Inferior parietal cortex (tissue), 1 donor: ENCODE results near the gene TFPI2.

Experiments
- DNase-seq: peaks from one replicate; pipeline ENCODE4 v3.0.0-alpha.2; 2016; ENCODE audit errors: extremely low spot score

Gene TFPI2

DNA sequence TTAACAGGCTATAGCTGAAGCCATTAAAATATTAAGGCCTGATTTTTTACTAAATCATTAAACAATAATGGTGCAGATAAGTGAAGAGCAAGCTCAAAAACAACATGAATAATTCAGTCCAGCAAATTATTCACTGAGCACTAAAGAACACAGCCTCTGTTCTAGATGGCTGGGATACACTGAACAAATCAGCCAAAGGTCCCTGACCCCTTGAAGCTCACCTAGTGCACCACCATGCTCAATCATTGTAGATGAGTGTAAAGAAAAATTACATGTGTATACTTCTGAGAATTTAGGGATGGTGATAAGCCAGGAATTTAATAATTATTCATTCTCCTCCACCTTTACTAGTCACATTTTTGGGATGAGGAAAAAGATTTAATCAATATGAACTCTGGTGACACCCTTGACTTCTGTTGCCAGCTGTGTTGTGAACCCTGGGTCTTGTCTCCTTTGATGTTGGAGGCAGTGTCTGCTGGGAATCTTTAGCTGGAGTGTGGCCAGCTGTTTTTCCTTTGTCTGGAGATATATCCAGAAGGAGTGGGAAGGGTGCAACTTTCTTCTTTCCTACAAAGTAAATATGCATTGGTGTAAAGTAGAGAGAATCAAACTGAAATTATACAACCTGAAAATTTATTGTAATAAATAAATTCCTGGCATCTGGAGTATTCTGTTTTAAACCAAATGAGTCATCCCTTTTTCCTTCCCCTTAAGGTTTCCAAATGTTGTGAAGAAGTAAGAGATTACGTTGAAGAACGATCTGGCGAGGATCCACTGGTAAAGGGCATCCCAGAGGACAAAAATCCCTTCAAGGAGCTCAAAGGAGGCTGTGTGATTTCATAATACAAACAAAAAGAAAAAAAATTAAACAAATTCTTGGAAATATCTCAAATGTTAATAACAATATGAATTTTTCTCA lies 19.8 kb upstream of the TFPI2 start:
- DNase-seq, result no peak

GRCh38 chr7:93906267-93906666 lies 15.7 kb upstream of the TFPI2 start, which contains the start of gene GNGT1:
GNGT1 (plus strand) TSS chr7:93906567; CDS start chr7:93906747, 180 bp downstream.
- no peak for DNase-seq

DNA sequence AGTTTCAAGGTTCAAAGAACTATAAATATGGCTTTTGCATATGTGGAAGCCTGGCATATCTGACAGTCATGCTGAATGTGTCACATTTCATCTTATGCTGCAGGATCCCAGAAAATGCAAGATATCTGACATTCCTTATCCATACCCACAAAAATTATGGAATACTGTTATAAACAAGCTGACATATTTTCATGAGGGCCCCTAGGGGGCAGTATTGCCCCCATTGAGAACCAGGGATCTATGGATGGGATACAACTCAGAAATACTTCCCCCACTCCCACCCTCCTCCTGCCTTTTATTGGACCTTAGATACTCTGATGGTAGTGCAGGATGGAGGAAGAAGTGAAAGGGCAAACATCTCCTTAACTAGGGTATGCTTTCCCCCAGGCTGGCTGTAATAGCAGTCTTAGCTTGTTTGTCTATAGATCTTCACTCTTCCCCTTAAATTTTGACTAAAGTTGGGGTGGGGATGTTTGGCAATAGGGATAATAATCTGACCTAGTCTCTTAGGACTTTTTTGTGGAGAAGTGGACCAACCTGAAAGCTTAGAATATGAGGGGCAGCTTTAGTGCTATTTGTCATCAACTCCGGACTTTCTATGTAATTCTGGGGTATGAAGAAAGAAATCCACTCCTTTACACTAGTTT lies 12.3 kb upstream of the TFPI2 start:
- no peak for DNase-seq

DNA sequence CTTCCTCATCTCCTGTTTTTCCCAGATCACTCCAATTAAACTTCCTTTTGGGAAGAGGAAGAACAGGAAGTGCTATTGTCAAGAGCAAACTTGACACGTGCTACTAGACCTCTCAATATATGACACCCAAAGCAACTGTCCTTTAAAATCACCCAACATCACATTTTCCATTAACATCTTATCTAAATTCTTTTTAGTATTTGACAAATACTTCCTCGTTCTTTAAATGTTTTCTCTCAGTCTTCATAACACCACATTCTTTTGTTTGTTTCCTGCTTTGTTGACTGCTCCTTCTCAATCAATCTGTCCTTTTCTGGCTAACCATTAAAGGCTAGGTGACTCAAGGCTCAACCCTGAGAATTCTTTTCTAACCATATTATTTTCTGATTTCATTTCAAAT lies 7.1 kb upstream of the TFPI2 start:
- no peak for DNase-seq

DNA sequence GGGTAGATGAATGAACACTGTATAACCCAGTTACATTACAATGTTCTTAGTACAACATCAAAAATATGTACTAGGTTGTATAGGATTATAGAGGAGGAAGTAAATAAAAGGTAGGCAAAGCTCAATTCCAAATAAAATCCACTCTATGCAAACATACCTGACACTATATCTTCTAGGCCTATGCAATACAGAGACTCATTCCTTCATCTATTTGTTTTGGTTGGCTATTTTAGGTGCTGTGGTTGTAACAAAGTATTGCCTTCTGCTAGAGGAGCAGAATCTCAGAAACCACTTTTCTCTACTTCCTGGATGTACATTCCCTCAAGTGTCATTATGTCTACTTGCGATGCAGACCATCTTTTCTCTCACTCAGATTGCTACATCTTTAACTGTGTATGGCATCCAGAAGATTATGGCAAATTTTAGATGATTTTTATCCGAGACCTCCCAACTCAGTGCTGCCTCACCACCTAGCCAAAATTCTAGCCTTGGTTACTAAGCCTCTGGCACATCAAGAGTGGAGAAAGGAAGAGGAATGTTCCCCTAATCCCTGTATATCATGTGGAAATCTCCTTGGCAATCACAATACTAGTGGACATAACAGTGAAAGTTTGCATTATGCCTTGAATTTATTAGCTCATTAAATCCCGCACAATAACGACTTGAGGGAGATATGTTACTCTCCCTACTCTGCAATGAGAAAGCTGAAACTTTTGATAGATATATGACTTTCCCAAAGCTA lies 5.5 kb upstream of the TFPI2 start:
- DNase-seq, result no peak

DNA sequence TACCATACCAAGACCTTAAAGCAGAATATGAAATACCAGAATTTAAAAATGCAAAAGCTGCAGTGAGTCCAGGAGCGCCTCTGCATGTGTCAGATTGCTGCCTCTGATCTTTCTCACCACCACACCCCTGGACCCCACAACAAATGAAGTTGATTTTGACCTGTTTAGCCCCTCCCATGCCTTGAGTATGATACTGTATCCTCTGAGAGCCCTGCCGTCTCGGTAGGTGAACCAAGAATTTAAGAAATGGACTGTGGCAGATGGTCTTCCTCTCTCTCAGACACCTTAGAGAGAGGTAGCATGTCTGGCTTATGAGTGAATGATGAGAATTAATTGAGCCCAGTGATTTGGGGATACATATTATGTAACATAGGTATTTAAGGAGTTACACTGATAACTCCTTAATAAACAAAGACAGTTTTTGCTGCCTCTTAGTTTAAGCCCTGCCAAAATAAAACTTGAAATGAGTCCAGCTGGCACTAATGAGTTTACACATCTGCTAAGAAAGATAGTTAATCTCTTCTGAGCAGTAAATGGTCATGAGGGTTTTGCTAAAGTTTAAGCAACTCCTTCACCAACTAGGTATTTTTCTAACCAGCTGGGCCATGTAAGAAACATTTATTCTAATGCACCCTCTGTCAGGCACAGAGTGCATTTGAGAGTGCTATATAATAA lies 4.5 kb upstream of the TFPI2 start:
- DNase-seq, result no peak

GRCh38 chr7:93894426-93894825 lies 3.9 kb upstream of the TFPI2 start:
- no peak for DNase-seq

DNA sequence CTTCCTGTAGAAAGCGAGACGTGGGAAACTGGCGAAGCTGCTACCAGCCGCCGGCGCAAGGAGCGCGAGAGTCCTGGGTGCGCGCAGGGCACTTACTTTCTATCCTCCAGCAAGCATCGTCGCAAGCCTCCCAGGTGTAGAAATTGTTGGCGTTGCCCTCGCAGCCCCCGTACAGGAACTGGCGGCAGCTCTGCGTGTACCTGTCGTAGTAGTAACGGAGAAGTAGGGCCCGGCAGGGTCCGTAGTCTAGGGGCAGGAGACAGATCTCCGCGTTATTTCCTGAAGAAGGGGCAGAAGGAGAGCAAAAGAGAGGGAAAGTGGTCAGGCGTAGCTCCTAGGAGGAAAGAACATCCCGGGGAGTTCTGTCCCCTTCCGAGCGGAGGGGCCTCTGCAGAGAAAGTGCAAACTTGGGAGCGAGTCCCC lies 501 bp downstream of the TFPI2 start:
- DNase-seq, result no peak

- no peak for DNase-seq
Observed at GRCh38 chr7:93889261-93889660, 1.3 kb downstream of the TFPI2 start.

GRCh38 chr7:93884541-93884940 lies 6.0 kb downstream of the TFPI2 start:
- no peak for DNase-seq

DNA sequence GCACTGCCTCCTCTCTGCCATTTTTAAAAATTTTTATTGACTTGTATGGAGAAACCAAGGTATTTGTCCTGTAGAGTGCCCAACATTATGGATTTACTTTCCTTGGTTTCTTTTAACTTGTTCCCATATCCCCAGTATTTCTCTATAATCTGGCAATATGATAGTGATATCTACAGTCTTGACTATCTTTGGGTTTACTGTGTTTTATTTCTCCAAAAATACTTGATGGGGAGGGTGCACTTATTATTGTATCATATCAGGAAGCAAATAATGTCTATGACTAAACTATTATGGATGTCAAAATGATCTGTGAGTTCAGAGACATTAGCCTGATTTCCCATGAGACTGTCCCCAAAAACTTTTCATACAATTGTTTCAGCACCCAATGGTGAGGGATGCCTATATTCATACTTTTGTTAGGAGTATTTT lies 6.6 kb downstream of the TFPI2 start:
- DNase-seq, result no peak

DNA sequence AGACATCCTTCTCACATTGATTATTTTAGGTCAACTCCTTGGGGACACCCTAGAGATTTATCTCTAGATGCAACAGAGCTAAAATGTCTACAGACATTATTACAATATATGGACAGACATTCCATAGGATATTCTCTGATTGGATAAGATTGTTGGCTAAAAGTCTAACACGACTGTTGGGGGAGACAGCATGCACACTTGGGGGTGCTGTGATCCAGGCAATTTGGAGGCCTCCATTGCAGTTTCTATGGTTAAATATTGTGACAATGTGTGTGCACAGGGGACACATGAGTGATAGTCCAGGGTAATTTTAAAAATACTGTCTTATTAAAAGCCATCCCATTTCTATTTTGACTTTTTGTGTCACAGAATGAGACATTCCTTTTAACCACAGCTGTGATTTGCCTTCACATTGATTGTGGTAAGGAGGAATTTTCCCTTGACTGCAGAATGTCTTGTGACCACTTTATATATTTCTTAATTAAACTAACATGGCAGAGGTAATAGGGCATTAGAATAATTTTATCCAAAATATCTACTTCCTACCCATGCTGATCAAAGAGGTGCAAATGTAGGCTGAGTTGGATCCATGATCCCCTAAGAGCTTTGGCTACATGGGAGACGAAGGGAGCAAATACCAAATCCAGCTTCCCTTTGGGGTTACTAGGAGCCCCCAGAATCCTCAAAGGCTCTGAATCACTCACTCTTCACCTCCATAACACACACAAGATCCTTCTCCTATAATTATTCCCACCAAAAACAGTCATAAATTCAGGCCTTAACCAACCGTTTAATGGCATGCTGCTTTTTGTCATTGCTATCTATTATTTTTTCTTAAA lies 7.3 kb downstream of the TFPI2 start:
- DNase-seq, result no peak

DNA sequence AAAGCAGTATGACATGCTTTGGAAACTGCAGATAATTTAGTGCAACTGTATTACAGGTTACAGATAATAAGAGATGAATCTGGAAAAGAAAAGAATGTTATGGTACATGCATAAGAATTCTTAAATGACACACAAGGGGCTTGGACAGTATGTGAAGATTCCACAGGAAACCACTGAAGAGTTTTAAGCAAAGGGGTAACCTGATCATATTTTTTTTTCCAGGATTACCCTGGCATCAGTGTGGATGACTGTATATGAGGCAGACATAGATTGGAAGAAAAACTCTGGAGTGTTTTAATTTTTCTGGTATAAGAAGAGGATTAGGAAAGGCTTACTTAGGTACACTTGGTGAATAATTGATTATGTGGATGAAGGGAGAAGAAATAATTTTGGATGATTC lies 8.1 kb downstream of the TFPI2 start:
- DNase-seq, result no peak

DNA sequence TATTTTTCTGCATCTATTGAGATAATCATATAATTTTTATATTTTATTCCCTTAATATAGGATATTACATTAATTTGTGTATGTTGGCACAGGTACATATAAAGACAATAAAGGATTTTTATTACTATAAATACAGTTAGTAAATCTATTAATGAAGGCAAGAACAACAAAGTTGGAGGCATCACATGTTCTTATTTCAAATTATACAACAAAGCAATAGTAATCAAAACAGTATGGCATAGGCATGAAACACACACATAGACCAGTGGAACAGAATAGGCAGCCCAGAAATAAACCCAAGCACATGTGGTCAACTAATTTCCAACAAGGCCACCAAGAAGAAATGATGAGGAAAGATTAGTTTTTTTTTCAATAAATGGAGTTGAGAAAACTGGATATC lies 11.2 kb downstream of the TFPI2 start:
- no peak for DNase-seq

DNA sequence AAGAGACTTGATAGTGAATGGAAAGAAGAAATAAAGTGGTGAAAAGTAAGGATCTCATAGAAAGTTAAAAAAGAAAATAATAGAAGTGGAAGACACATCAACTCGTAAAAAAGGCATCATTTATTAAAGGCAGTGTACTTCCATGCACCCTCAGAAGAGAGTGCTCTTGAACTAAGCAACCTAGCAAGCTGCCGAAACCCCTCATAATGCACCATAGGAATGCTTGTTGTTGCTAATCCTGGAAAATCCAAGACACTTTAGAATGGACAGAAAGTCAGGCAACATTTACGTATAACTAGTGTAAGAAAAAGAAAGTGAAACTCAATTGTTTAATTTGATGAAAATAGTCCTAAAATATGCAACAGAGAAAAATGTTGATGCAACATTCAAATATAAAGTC lies 12.8 kb downstream of the TFPI2 start:
- DNase-seq, result no peak

GRCh38 chr7:93873998-93874574 lies 16.5 kb downstream of the TFPI2 start:
- DNase-seq, result no peak

DNA sequence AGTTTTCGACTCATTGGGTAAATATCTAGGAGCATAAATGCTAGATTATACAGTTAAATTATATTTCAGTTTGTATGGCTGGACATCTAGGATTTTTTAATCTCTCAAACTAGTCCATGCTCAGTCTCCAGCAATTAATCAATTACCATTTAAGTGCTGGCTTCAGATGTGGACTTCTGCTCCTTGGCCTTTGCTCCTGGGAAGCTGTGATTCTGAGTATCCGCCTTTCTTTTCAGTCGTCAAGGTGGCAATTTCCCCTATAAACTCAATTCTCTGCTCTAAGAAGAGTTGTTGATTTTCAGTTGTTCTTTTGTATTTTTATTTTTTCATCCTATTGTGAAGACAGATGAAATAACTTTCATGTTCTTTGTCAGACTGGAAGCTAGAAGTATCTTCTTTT lies 23.7 kb downstream of the TFPI2 start:
- no peak for DNase-seq

DNA sequence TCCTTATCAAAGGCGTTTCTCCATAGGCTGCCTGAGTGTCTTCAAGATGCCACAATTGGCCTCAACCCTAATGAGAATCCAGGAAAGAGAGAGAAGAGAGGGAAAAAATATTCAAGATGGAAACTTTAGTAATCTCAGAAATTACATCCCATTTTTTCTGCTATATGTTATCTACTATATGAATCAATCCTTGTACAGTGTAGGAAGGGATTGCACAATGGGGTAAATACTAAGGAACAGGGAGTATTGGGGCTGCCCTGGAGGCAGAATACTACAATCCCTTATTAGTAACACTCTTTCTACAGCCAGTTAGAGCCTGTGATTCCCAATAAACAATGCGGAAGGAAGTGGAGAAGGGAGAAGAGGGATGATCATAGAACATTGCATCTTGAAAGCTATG lies 27.9 kb downstream of the TFPI2 start:
- no peak for DNase-seq

DNA sequence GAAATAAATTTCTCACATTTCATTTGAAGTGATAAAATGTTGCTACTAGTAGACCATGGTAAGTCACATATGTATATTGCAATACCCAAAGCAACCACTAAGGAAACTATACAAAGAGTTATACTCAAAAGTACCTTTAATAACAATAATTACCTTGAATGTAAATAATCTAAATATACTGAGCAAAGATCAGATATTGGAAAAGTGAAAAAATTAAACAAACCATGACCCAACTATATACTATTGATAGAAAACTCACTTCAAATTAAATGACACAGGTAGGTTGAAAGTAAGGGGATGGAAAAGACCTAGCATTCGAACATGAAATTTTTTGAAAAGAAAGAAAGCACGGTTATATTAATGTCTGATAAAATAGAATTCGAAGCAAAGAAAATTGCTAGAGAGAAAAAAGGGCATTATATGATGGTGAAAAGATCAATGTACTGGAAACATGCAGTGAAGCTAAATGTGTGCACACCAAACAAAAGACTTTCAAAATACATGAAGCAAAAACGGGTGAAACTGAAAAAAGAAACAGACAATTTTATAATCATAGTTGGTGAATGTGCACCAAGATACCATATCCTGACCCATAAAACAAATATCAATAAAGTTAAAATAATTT lies 29.1 kb downstream of the TFPI2 start:
- no peak for DNase-seq

- no peak for DNase-seq
Observed at GRCh38 chr7:93860261-93860660, 30.3 kb downstream of the TFPI2 start.
